ENCODE data around the gene INHBA. TPM values are rescaled to one million over a fixed set of nuclear protein-coding genes. Genes with fewer than 3 reads are reported as not detected.

The INHBA gene
- total RNA-seq, 1 donor from 2014 or later = 103 TPM

DNA sequence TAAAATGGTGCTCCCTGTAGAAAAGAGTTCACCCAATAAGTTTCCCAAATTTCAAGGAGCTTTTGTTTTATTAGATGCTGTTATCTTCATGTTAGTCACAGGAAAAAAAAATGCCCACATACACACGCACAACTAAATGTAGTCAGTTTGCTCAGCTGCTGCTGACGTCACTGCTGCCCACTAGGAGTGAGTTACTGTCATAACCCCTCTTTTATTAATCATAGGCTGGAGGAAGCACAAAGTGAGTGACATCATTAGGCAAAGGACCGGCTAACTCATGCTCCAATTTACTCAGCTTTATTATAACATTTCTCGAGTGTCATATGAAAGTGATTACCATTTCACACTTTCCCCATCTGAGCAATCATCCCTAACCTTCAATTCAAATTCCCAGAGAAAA is 6.7 kb upstream of the INHBA start:
- H3K4me3 Mint-ChIP-seq (ENCODE audit: unreplicated experiment) = no peak overlapping the region
- Histone ChIP-seq H3K4me1 (ENCODE audit: insufficient read depth, low read length) (peaks cover 20% of the 10 kb centered on the region), H3K79me2 (ENCODE audit: insufficient read depth, low read length) (peaks cover 7% of the 10 kb centered on the region), H3K9ac (ENCODE audit: low read length) (peak overlapping the region; percentile 42), H2AFZ (ENCODE audit: low read depth, low read length) (no peak overlapping the region), H3K36me3 (ENCODE audit: insufficient read depth, low read length) (no peaks in the 10 kb centered on the region), H3K27me3 (ENCODE audit: insufficient read depth, low read length) (no peaks in the 10 kb centered on the region), H3K4me2 (ENCODE audit: low read length) (no peak overlapping the region), H3K27ac (ENCODE audit: low read depth, low read length) (peak overlapping the region; percentile 76), H3K9me3 (ENCODE audit: insufficient read depth, low read depth, low read length) (no peaks in the 10 kb centered on the region), H4K20me1 (ENCODE audit: insufficient read depth, low read length) (no peaks in the 10 kb centered on the region), H3K4me3 (ENCODE audit: insufficient read depth, low read depth, low read length) (no peak overlapping the region)
- no peaks in the 10 kb centered on the region for H3K27me3 Mint-ChIP-seq (ENCODE audit: low read depth, unreplicated experiment)
- TF ChIP-seq, protein P1, sequence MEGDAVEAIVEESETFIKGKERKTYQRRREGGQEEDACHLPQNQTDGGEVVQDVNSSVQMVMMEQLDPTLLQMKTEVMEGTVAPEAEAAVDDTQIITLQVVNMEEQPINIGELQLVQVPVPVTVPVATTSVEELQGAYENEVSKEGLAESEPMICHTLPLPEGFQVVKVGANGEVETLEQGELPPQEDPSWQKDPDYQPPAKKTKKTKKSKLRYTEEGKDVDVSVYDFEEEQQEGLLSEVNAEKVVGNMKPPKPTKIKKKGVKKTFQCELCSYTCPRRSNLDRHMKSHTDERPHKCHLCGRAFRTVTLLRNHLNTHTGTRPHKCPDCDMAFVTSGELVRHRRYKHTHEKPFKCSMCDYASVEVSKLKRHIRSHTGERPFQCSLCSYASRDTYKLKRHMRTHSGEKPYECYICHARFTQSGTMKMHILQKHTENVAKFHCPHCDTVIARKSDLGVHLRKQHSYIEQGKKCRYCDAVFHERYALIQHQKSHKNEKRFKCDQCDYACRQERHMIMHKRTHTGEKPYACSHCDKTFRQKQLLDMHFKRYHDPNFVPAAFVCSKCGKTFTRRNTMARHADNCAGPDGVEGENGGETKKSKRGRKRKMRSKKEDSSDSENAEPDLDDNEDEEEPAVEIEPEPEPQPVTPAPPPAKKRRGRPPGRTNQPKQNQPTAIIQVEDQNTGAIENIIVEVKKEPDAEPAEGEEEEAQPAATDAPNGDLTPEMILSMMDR (IDR thresholded peaks at IDR 0.05; ENCODE audit: insufficient read depth, low read depth, low read length) = no peak
- H3K27ac Mint-ChIP-seq (ENCODE audit: unreplicated experiment) = no peak overlapping the region
- no peaks in the 10 kb centered on the region for H3K36me3 Mint-ChIP-seq (ENCODE audit: low read depth, unreplicated experiment)
- peaks cover 22% of the 10 kb centered on the region for H3K4me1 Mint-ChIP-seq (ENCODE audit: low read depth, unreplicated experiment)
- DNase-seq (ENCODE audit: low read depth) (peak; percentile 98), FAIRE-seq (peak; percentile 72)
- no peaks in the 10 kb centered on the region for H3K9me3 Mint-ChIP-seq (ENCODE audit: unreplicated experiment)

DNA sequence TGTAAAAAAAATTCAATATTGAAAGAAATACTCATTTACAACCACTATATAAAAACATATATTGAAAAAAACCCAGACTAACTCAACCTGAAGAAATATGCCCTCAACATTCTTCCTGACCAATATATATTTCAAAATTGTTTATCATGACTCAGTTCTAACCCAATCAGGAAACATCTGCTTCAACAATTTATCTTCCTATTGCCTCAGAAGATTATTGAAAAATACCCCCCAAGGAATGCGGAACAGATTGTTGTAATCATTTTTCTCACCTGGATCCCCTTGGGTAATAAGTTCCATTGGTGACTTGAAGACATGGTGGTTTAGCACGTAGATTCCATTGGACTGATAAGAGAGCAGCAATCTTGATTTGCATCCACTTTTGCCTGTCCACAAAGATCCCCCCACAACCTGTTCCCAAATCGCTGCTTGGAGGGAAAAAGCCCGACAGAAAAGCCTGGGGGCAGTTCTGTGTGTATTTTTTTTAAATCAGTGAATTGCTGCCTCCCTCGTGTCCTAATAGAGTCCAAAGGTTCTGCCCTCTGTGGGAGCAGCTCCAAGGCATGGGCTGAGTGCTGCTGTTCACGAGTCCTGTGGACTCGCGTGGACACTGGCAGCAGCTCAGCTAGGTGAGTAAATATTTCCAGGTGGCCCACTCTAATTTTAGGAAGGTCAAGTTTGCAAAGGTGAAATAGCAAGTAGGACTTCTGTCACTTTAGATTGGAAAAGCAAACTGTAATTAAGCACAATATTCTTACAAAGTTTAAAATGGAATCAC is 5.9 kb upstream of the INHBA start:
- Histone ChIP-seq H3K9me3 (ENCODE audit: insufficient read depth, low read depth, low read length) (no peaks in the 10 kb centered on the region), H3K27me3 (ENCODE audit: insufficient read depth, low read length) (no peaks in the 10 kb centered on the region), H3K9ac (ENCODE audit: low read length) (peak overlapping the region; percentile 39), H3K27ac (ENCODE audit: low read depth, low read length) (peak overlapping the region; percentile 74), H3K36me3 (ENCODE audit: insufficient read depth, low read length) (no peaks in the 10 kb centered on the region), H3K4me2 (ENCODE audit: low read length) (no peak overlapping the region), H4K20me1 (ENCODE audit: insufficient read depth, low read length) (no peaks in the 10 kb centered on the region), H3K79me2 (ENCODE audit: insufficient read depth, low read length) (peaks cover 16% of the 10 kb centered on the region), H2AFZ (ENCODE audit: low read depth, low read length) (no peak overlapping the region), H3K4me1 (ENCODE audit: insufficient read depth, low read length) (peaks cover 29% of the 10 kb centered on the region), H3K4me3 (ENCODE audit: insufficient read depth, low read depth, low read length) (no peak overlapping the region)
- no peaks in the 10 kb centered on the region for H3K27me3 Mint-ChIP-seq (ENCODE audit: low read depth, unreplicated experiment)
- FAIRE-seq = no peak
- no peaks in the 10 kb centered on the region for H3K9me3 Mint-ChIP-seq (ENCODE audit: unreplicated experiment)
- DNase-seq (ENCODE audit: low read depth) = peak; percentile 49
- no peak overlapping the region for H3K27ac Mint-ChIP-seq (ENCODE audit: unreplicated experiment)
- H3K36me3 Mint-ChIP-seq (ENCODE audit: low read depth, unreplicated experiment) = no peaks in the 10 kb centered on the region
- TF ChIP-seq, protein P1 (IDR thresholded peaks at IDR 0.05; ENCODE audit: insufficient read depth, low read depth, low read length) = no peak
- no peak for TF ChIP-seq EZH2 (IDR thresholded peaks at IDR 0.05; ENCODE audit: insufficient read depth, low read length)
- no peak overlapping the region for H3K4me3 Mint-ChIP-seq (ENCODE audit: unreplicated experiment)
- peaks cover 30% of the 10 kb centered on the region for H3K4me1 Mint-ChIP-seq (ENCODE audit: low read depth, unreplicated experiment)
